ENCODE results near the gene DROSHA.
"Not testable (repeated sequence)": the region's sequence is repeated elsewhere in the genome, so short reads cannot be mapped to it uniquely, and the experiment has no call there.

DROSHA gene

GRCh38 chr5:31415009-31415923, 116.6 kb downstream of the DROSHA start:
- DNase-seq: peak; percentile 75

- no peak for DNase-seq
Measured at GRCh38 chr5:31413030-31413812, 118.7 kb downstream of the DROSHA start.

- no peak for DNase-seq
Measured at GRCh38 chr5:31412324-31412723, 119.6 kb downstream of the DROSHA start.

GRCh38 chr5:31410089-31410488, 121.8 kb downstream of the DROSHA start:
- DNase-seq: no peak

DNA sequence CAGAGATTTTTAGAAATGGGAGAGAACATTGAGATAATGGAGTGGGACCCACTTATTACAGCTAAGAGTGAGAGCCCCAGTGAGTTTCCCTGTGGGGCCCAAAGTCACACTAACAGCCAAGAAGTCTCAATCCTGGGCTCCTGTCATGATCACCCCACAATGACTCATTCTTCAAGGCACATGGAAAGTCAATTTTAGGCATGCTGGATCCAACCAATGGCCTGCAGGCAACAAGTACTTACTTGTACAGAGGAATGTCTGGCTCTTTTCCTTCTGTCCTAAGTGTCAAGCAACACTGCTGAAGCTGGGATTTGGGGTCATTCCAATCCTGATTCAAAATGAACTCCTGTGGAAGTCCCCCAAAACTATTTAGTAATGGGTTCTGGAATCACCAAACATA, 123.1 kb downstream of the DROSHA start:
- no peak for DNase-seq

DNA sequence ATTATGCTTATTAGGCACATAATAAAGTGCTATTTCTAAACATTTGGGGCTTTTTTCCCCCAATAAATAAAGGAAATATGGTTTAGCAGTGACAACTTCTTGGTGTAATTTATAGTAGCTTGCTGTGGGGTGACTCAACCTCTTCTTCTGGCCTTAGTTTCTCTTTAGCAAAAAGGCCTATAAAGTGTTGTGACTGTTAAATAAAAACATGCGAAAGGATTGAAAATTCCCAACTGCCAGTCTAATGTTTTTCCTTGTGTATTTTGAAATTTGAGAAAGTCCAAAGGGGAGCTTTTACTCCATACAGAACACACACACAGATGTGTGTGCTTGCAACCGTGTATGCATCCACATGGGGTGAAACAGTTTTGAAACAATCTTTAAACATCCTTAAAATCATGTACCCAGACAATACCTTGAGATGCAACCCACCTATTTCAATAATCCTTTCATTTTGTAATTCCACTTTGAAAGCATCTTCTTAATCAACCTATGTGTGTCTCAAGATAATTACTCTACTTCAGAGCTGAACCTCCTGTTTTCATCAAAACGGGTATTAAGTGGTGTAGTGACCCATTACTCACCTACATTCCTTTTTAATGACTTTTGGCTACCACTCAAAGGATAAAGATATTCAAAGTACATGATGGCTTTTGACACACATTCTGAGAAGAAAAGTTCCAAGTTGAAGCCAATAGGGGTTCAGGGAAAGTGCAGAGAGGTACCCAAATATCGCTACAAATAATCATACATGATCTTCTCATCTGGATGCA, 123.8 kb downstream of the DROSHA start:
- no peak for DNase-seq

- DNase-seq: no peak
Measured at GRCh38 chr5:31404325-31404724, 127.6 kb downstream of the DROSHA start.

GRCh38 chr5:31401691-31402090, 130.2 kb downstream of the DROSHA start:
- DNase-seq: no peak

- DNase-seq: no peak
Measured at GRCh38 chr5:31397926-31398557, 133.9 kb downstream of the DROSHA start.

DNA sequence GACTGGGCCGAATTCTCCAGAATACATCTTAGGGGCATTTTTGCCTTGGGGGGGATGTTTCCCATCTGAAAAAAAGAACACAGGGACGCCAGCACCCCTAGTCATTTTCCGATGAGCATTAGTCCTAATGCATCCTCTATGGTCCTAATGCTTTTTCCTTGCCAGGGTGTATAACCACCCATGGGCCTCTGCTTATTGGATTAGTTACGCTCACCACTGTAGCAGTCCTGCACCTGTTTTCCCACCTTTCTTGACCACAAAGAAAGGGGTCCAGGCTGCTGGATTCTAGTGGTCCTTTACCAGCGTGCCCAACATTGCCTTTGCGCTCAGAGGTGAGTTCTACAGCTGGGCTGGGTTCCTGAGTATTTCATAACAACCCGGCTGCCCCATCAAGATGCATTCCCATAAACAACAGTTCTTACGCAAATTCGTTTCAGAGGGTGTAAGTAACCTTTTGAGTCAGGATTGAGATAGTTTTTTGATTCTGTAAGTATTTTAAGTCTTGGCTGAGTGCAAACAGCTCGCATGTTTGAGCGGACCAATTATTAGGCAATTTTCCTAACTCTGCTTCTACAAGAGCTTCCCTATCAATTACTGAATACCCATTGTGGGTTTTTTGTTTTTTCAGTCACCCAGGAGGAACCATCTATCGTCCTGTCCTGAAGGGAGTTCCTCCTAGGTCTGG, 135.1 kb downstream of the DROSHA start:
- no peak for DNase-seq

- not testable (repeated sequence) for DNase-seq
Measured at GRCh38 chr5:31395450-31396045, 136.3 kb downstream of the DROSHA start.

GRCh38 chr5:31393126-31393525, 138.8 kb downstream of the DROSHA start:
- DNase-seq: no peak

- DNase-seq: no peak
Measured at GRCh38 chr5:31392061-31392460, 139.8 kb downstream of the DROSHA start.

DNA sequence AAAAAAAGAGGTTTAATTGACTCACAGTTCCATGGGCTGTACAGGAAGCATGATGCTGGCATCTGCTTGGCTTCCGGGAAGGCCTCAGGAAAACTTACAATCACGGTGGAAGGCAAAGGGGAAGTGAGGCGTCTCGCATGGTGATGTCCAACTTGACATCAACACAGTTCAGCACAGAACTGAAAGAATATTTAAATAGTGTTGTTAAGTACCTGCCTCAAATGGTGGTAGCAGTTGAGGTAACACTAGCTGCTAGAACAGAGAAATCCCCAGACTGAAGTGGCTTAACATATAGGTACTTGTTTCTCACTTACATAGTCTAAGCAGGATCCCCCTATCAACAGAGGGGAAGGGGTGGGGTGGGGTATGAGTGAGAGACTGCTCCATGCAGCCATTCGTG, 141.6 kb downstream of the DROSHA start:
- no peak for DNase-seq

GRCh38 chr5:31385774-31386537, 145.9 kb downstream of the DROSHA start:
- DNase-seq: no peak

- no peak for DNase-seq
Measured at GRCh38 chr5:31383734-31384133, 148.2 kb downstream of the DROSHA start.

DNA sequence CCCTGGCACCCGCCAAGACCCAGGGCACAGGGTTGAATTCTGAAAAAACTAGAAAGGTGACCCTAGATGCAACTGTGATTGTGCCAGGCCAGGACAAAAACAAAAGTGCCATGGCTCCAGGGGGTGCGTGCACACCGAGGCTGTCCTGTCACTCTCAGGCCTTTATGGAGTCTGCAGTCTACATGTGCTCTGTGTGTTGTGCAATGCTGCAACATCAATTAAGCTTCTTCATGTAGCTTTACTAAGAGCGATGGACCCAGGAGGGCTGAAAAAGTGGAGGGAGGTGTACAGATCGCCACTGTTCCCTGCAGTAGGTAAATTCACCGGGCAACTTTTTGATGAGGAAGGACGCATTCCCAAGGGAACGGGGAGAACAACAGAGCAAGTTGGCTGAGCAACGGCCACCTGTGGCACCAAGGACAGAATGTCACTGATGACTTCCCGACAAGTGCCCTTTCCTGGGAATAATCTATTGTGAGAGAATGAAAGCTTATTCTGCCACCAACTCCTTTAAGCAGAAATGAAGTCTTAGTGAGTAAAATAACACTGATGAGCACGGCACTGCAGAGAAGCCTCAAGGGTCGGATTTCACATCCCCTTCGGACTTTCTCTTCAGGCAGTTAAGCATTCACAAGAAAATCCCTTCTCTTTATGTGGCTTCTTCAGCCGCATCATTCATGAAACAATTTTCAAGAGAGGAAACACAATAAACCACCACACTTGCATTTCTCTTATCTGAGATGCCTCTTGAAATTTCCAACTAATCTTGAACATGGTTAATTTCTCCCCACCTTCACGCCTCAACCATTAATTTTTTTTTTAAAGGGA, 149.6 kb downstream of the DROSHA start:
- no peak for DNase-seq

DNA sequence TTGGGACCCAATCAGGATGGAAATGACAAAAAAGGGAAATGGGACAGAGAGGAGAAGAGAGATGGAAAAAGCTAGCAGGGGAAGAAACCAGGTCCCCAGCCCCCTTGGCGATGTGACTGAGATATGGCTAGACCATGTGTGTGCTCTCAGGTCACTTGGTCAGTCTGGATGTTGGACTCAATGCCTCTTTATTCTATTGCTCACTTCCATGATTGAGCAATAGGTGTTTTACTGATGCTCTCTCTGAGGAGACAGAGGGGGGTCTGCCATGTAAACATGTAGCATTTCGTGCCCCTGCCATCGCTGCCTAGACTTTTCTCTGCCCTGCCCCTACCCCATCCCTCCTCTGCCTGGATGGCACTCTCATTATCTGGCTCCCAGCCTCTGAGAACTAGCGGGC, 150.6 kb downstream of the DROSHA start:
- no peak for DNase-seq

DNA sequence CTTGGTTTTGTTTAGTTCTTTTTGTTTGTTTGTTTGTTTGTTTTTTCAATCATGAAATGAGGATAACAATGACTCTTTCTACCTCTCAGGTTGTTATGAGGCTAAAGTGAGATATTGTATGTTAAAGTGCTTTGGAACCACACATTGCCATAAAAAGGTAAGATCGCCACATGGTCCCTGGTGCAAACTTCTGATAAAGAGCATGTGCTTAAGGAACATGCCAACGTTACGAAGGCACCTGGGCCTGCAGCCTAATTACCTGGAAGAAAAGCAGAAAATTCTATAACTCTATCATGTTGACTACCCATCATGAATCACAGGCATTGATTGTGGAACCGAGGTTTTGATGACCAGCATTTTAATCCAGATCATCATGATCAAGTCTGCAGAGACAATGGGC, 151.8 kb downstream of the DROSHA start:
- DNase-seq: no peak

GRCh38 chr5:31378838-31379237, 153.1 kb downstream of the DROSHA start:
- DNase-seq: no peak
